Cardiac septum (tissue), 1 donor: ENCODE results near the gene POU2AF1. TPM values are rescaled to one million over a fixed set of nuclear protein-coding genes. Genes with fewer than 3 reads are reported as not detected.

Experiments used
- DNase-seq: peaks from one replicate; pipeline ENCODE4 v3.0.0-alpha.2; 2020; ENCODE audit warnings: low spot score
- intact Hi-C: fragments of 100-400 bp; cut with DNase I; formaldehyde crosslinking; loops from one replicate; pipeline ENCODE4 v1.14.0; 2022
- microRNA-seq: library from miRNA; unstranded; fragments of <30 nt; microRNA quantifications from one replicate; pipeline ENCODE4 v1.2.0, GENCODE V29; 2020
- total RNA-seq: library from RNA; stranded (reverse); fragmentation: NEBNext Ultra II Directional; extraction: Animal tissue kit (Norgen Biotek cat#: 25700); gene quantifications from one replicate; pipeline ENCODE4 v1.2.1, GENCODE V29; 2021
- donor health status: DM: no; HTN: no; CAD: no.

Gene POU2AF1
- total RNA-seq, 1 donor from 2014 or later = 0.13 TPM

- intact Hi-C loops = no loop called here
- DNase-seq = no peak
These were observed 75.6 kb downstream of the POU2AF1 start for GRCh38 chr11:111303461-111303860.

DNA sequence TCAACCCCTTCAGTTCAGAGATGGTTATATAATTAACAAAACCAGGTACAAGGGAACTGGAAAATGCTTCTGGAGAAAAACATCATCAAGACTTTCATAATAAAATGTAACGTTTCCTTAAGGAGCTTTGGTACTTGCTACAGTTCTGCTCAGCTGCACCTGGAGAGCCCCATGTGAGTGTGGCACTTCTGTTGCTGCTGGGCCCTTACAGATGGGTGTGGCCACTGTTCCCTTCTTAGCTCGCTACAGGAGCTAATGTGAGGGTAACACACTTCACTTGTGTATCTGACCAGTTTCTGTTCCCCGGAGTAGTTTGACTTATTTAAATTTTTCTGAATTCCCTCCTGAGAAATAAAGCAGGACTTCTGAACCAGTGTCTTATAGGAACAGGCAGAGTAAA is 76.8 kb downstream of the POU2AF1 start:
- no peak for DNase-seq
- intact Hi-C loops = no loop called here

Small RNAs within 50 kb of the gene (microRNA-seq; reads per million reads assigned to microRNA genes)
- gene MIR4491 = not detected

Other genes starting within 250 kb of the POU2AF1 start
- gene POU2AF2, start 133.6 kb downstream of the POU2AF1 start, total RNA-seq = not detected
- gene POU2AF3, start 80.7 kb downstream of the POU2AF1 start, total RNA-seq = not detected
- not detected for gene BTG4, start 133.1 kb upstream of the POU2AF1 start, total RNA-seq
- gene HOATZ, start 135.5 kb upstream of the POU2AF1 start, total RNA-seq = not detected
- 4.5 TPM for gene LAYN, start 161.4 kb upstream of the POU2AF1 start, total RNA-seq
- 27.3 TPM for gene SIK2, start 223.2 kb upstream of the POU2AF1 start, total RNA-seq